Lung (tissue), 16 donors: ENCODE results near the gene SFTPB. TPM values are rescaled to one million over a fixed set of nuclear protein-coding genes. Genes with fewer than 3 reads are reported as not detected.
A peak's percentile ranks its signal among the peaks of the same experiment; 100 is the strongest.

ENCODE experiments used
- ATAC-seq: fragments of 200-7000 bp; cut with Tn5 transposase; one replicate; pipeline ENCODE4 v1.9.1; 2020; ENCODE audit warnings: moderate number of reproducible peaks; ENCODE audit not compliant: insufficient read depth, low FRiP score
- DNase-seq, 3 donors: peaks; one replicate each; pipeline ENCODE4 v3.0.0-alpha.2; 2013 to 2017
- H3K27ac ChIP-seq, 2 donors: one replicate each; pipeline ENCODE4 v1.5.1; 2013; ENCODE audit warnings: mild to moderate bottlenecking in 2 of 2, moderate library complexity in 2 of 2, control low read depth in 1 of 2, inconsistent platforms in 1 of 2, low read depth in 1 of 2, low read length in 1 of 2
- H3K27me3 ChIP-seq, 3 donors: one replicate each; pipeline ENCODE4 v1.5.1; 2013; ENCODE audit warnings: low read length in 2 of 3; ENCODE audit not compliant: control insufficient read depth in 3 of 3, insufficient read depth in 3 of 3
- H3K36me3 ChIP-seq, 4 donors: one replicate each; pipeline ENCODE4 v1.5.1; 2013; ENCODE audit warnings: low read length in 4 of 4, mild to moderate bottlenecking in 1 of 4, moderate library complexity in 1 of 4; ENCODE audit not compliant: control insufficient read depth in 4 of 4, insufficient read depth in 4 of 4
- H3K4me1 ChIP-seq, 5 donors: one replicate each; pipeline ENCODE4 v1.5.1; 2013; ENCODE audit warnings: low read length in 5 of 5, mild to moderate bottlenecking in 2 of 5, moderate library complexity in 1 of 5; ENCODE audit not compliant: control insufficient read depth in 5 of 5, insufficient read depth in 5 of 5
- H3K4me3 ChIP-seq: one replicate; pipeline ENCODE4 v1.5.1; 2013; ENCODE audit warnings: mild to moderate bottlenecking, control low read depth, moderate library complexity
- H3K9ac ChIP-seq, 2 donors: one replicate each; pipeline ENCODE4 v1.5.1; 2013; ENCODE audit warnings: low read length in 2 of 2, control low read depth in 1 of 2; ENCODE audit not compliant: insufficient read depth in 1 of 2
- H3K9me3 ChIP-seq, 4 donors: one replicate each; pipeline ENCODE4 v1.5.1; 2013; ENCODE audit warnings: low read length in 3 of 4, mild to moderate bottlenecking in 1 of 4, moderate library complexity in 1 of 4; ENCODE audit not compliant: control insufficient read depth in 4 of 4, insufficient read depth in 3 of 4
- WGBS, 2 donors: extraction: QIAGEN DNeasy Blood & Tissue Kit; methylation state at CpG; one replicate each; pipeline ENCODE4 v1.1.7; 2013; 5-methylcytosine and 5-hydroxymethylcytosine counted together
- long read RNA-seq, 5 donors: transcript quantifications; one replicate each; lab custom pipeline, GENCODE V29; 2026
- polyA plus RNA-seq, 2 donors: library from polyadenylated mRNA; stranded (reverse); fragments of 200-250 nt; gene quantifications; one replicate each; pipeline ENCODE4 v1.2.1, GENCODE V29; 2013
- total RNA-seq, 2 donors: library from RNA; depleted of rRNA in 1 of 2; stranded (reverse); fragments of >200 nt in 1 of 2; gene quantifications; one replicate each; pipeline ENCODE4 v1.2.1, GENCODE V29; 2014 to 2021
- TF ChIP-seq, protein P1 (sequence below): IDR thresholded peaks from 2 replicates; pipeline ENCODE4 v1.5.1; 2012; ENCODE audit warnings: mild to moderate bottlenecking; ENCODE audit errors: control extremely low read depth, extremely low read depth
- donor health status: control.
- donor health status: control.
- donor health status: Bipolar disorder and iron deficiency.
- donor health status: healthy.
- donor health status: DM: yes; HTN: yes; CAD: no.

The SFTPB gene
- over 10,000 TPM in 1 of 2 donors, 1,000 to 10,000 TPM in 1; 6,615 to 19,115 TPM for total RNA-seq
- over 10,000 TPM; 12,892 to 14,488 TPM for polyA plus RNA-seq
- long read RNA-seq, donor 1, transcript SFTPB-207 (11 exons, 3,554 nt), result major isoform, 107 of 332 reads
- long read RNA-seq, donor 1, transcript SFTPB-206 (3 exons, 532 nt), result minor isoform, 5 of 332 reads
- long read RNA-seq, donor 1, transcript SFTPB-204 (4 exons, 481 nt), result minor isoform, 15 of 332 reads
- long read RNA-seq, donor 1, partial matches to known transcripts, result 174 of 332 reads
- long read RNA-seq, donor 1, other reads (novel, unspliced or antisense), result 30 of 332 reads
- long read RNA-seq, donor 2, transcript SFTPB-206 (3 exons, 532 nt), result minor isoform, 6 of 201 reads
- long read RNA-seq, donor 2, transcript SFTPB-204 (4 exons, 481 nt), result minor isoform, 13 of 201 reads
- long read RNA-seq, donor 2, transcript SFTPB-207 (11 exons, 3,554 nt), result major isoform, 46 of 201 reads
- long read RNA-seq, donor 2, transcript SFTPB-203 (11 exons, 1,743 nt), result minor isoform, 6 of 201 reads
- long read RNA-seq, donor 2, partial matches to known transcripts, result 118 of 201 reads
- long read RNA-seq, donor 2, other reads (novel, unspliced or antisense), result 12 of 201 reads
- long read RNA-seq, donor 3, transcript SFTPB-204 (4 exons, 481 nt), result minor isoform, 20 of 384 reads
- long read RNA-seq, donor 3, transcript SFTPB-207 (11 exons, 3,554 nt), result major isoform, 143 of 384 reads
- long read RNA-seq, donor 3, partial matches to known transcripts, result 177 of 384 reads
- long read RNA-seq, donor 3, other reads (novel, unspliced or antisense), result 38 of 384 reads
- long read RNA-seq, donor 4, transcript SFTPB-207 (11 exons, 3,554 nt), result major isoform, 7 of 7 reads
- long read RNA-seq, donor 4, partial matches to known transcripts, result 0 of 7 reads
- long read RNA-seq, donor 4, other reads (novel, unspliced or antisense), result 0 of 7 reads
- long read RNA-seq, donor 5, transcript SFTPB-204 (4 exons, 481 nt), result minor isoform, 10 of 221 reads
- long read RNA-seq, donor 5, transcript SFTPB-207 (11 exons, 3,554 nt), result major isoform, 81 of 221 reads
- long read RNA-seq, donor 5, transcript SFTPB-206 (3 exons, 532 nt), result minor isoform, 8 of 221 reads
- long read RNA-seq, donor 5, partial matches to known transcripts, result 94 of 221 reads
- long read RNA-seq, donor 5, other reads (novel, unspliced or antisense), result 23 of 221 reads

- H3K27me3 ChIP-seq, result no peaks in the 10 kb centered on the region
- TF ChIP-seq, protein P1, sequence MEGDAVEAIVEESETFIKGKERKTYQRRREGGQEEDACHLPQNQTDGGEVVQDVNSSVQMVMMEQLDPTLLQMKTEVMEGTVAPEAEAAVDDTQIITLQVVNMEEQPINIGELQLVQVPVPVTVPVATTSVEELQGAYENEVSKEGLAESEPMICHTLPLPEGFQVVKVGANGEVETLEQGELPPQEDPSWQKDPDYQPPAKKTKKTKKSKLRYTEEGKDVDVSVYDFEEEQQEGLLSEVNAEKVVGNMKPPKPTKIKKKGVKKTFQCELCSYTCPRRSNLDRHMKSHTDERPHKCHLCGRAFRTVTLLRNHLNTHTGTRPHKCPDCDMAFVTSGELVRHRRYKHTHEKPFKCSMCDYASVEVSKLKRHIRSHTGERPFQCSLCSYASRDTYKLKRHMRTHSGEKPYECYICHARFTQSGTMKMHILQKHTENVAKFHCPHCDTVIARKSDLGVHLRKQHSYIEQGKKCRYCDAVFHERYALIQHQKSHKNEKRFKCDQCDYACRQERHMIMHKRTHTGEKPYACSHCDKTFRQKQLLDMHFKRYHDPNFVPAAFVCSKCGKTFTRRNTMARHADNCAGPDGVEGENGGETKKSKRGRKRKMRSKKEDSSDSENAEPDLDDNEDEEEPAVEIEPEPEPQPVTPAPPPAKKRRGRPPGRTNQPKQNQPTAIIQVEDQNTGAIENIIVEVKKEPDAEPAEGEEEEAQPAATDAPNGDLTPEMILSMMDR, result no peak
- peak within 1 kb of the TSS in 1 of 2 donors; percentile 91 for H3K27ac ChIP-seq
- 64 to 82% methylated on average over 5 of the region's 5 CpGs for WGBS, 2 donors
- peak within 1 kb of the TSS; percentile 50 for H3K4me3 ChIP-seq
- ATAC-seq, result peak; percentile 40
- no peaks in the 10 kb centered on the region for H3K9me3 ChIP-seq
- peaks cover 0 to 19% (median 2%) of the 10 kb centered on the region in 4 donors for H3K36me3 ChIP-seq
- H3K4me1 ChIP-seq, result peaks cover 0 to 9% (median 0%) of the 10 kb centered on the region in 5 donors
- H3K9ac ChIP-seq, result no peak within 1 kb of the TSS
- peak; percentile 22 to 64 (median 48) for DNase-seq
Observed at GRCh38 chr2:85668009-85668856, at the start of gene SFTPB. SFTPB (minus strand) TSS chr2:85668199; CDS start chr2:85668183, 16 bp downstream.

- TF ChIP-seq, protein P1, result no peak
- Histone ChIP-seq H3K4me3 (no peak overlapping the region), H3K9me3 (no peaks in the 10 kb centered on the region), H3K27me3 (no peaks in the 10 kb centered on the region), H3K27ac (peak overlapping the region in 1 of 2 donors; percentile 41), H3K36me3 (no peaks in the 10 kb centered on the region), H3K4me1 (peaks cover 0 to 21% (median 7%) of the 10 kb centered on the region in 5 donors), H3K9ac (no peak overlapping the region)
- ATAC-seq (no peak), DNase-seq (no peak)
- WGBS, 2 donors, result 75% methylated on average over 15 of the region's 15 CpGs
Observed at GRCh38 chr2:85717308-85718008, 49.5 kb upstream of the SFTPB start.
